ENCODE data around the gene CEACAM19. TPM values are rescaled to one million over a fixed set of nuclear protein-coding genes. Genes with fewer than 3 reads are reported as not detected.

Gene CEACAM19
- total RNA-seq, 4 donors from 2014 or later: 0.49 to 1.5 (median 1.2) TPM

DNA sequence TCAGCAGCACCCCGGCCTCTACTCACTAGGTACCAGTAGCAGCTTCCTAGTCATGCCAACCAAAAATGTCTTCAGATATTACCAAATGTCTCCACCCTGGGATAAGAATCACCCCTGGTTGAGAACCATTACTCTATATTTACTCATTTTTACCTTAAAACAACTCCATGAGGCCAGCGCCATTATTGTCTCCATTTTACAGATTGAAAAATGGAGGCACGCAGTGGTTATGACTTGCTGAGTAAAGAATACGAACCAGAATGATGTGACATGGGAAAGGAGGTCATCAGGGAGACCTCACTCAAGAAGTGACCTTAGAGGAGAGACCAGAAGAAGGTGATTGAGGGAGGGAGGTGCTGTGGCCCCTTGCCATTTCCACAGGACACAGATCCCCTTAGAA is 2.2 kb downstream of the CEACAM19 start:
- TF ChIP-seq, protein P1, sequence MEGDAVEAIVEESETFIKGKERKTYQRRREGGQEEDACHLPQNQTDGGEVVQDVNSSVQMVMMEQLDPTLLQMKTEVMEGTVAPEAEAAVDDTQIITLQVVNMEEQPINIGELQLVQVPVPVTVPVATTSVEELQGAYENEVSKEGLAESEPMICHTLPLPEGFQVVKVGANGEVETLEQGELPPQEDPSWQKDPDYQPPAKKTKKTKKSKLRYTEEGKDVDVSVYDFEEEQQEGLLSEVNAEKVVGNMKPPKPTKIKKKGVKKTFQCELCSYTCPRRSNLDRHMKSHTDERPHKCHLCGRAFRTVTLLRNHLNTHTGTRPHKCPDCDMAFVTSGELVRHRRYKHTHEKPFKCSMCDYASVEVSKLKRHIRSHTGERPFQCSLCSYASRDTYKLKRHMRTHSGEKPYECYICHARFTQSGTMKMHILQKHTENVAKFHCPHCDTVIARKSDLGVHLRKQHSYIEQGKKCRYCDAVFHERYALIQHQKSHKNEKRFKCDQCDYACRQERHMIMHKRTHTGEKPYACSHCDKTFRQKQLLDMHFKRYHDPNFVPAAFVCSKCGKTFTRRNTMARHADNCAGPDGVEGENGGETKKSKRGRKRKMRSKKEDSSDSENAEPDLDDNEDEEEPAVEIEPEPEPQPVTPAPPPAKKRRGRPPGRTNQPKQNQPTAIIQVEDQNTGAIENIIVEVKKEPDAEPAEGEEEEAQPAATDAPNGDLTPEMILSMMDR (IDR thresholded peaks at IDR 0.05; ENCODE audit: low read depth): no peak

DNA sequence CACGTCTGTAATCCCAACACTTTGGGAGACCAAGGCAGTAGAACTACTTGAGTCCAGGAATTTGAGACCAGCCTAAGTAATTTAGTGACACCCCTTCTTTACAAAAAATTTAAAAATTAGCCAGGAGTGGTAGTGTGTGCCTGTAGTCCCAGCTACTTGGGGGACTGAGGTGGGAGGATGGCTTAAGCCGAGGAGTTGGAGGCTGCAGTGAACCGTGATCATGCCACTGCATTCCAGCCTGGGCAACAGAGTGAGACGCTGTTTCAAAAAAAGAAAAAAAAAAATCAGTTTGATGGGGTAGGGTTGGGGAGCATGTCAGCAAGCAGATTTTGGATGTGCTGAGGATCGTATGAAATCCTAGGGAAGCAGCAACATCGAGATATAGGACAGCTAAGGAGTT is 4.2 kb downstream of the CEACAM19 start:
- TF ChIP-seq, protein P1 (IDR thresholded peaks at IDR 0.05; ENCODE audit: low read depth): no peak

DNA sequence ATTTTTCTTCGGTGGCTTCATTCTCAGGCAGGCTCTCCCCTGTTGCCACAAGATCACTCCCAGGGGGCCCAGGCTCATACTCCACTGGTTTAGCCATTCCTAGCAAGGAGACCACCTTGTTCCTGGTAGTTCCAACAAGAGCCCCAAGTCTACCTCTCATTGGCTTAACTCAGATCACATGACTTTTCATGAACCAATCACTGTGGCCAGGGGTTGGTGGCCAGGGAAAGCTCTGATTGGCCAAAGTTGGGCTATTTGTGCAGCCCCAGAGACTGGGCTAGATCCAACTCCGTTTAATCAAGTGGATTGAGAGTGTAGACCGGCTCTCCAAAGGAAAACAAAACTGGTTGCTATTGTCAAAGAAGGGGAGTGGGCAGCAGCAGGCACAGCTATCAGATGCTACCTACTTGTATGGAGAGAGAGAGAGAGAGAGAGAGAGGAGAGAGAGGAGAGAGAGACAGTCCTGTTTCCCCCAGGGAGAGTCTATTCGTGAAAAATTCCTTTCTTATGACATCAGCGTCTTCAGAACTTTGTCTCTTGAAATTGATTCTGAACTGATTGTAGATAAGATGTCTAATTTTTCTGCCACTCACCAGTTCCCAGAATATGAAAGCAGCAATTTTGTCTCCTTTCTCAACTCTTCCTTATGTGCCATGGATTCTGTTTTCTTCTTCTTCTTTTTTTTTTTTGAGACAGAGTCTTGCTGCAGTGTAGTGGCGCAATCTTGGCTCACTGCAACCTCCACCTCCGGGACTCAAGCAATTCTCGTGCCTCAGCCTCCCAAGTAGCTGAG is 5.9 kb downstream of the CEACAM19 start:
- TF ChIP-seq, protein P1 (IDR thresholded peaks at IDR 0.05; ENCODE audit: low read depth): no peak

DNA sequence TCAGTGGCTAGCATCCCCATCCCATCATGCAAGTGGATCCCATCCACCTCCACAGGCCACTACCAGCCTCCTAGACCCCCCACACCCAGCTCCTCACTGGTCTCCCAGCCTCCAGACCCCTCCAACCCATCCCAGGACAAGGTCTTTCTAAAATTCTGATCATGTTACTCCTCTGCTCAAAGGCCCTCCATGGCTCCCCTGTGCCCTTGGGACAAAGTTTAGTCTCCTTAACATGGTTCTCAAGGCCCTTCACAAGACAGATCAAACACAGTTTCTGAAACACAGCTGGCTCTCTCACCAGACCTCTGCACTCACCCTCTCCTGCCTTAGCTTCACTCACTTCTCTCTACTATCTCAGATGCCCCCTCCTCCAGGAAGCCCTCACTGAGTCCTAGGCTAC is 9.3 kb downstream of the CEACAM19 start:
- TF ChIP-seq, protein P1 (IDR thresholded peaks at IDR 0.05; ENCODE audit: low read depth): no peak

DNA sequence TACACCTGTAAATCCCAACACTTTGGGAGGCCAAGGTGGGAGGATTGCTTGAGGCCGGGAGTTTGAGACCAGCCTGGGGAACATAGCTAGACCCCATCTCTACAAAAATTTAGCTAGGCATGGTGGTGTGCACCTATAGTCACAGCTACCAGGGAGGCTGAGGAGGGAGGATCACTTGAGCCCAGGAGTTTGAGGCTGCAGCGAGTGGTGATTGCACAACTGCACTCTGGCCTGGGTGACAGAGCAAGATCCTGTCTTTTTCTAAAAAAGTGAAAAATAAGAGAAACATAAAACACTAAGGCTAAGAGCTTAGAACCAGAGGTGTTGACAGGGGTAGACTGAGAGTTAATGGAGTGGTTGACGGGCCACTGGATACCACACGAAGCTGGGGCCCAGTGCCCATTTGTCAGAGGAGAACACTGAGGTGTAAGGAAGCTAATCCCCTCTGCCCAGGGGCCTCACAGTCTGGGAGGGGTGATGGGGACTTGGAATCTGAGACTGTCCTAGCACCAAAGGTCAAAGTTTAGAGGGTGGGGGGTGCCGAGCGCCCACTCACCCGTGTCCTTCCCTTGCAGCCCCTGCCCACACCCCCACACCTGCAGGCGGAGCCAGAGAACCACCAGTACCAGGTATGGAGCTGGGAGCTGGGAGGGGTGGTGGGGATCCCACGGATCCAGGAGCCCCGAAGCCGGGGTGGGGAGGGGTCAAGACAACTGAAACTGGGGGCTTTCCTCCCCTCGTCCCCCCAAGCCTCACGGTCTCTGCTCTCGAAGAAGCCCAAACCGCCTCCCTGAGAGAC is 10.9 kb downstream of the CEACAM19 start:
- TF ChIP-seq, protein P1 (IDR thresholded peaks at IDR 0.05; ENCODE audit: low read depth): no peak

DNA sequence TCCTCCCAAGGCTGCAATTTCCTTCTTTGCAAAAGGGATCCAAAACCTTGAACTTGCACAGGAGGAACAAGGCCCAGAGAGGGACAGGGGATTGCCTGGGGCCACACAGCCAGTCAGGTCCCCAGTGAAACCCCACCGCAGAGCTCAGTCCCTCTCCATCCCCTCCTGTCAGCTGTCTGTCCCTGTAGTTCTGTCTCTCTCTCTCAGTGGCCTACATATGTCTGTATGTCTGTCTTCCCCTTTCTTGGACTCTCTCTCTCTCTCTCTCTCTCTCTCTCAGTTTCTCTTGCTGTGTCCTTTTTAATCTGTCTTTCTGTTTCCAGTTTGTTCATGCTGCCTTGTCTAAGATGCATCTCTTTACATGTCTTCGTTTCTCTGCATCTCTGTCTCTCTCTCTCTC is 11.5 kb downstream of the CEACAM19 start:
- TF ChIP-seq, protein P1 (IDR thresholded peaks at IDR 0.05; ENCODE audit: low read depth): no peak

Data from subcutaneous adipose tissue (tissue), 4 donors.